K562 (cell line): ENCODE measurements around the gene DNMT3A.

Experiments used
- ADNP ChIP-seq: fragments of 200-800 bp; sonication (Bioruptor generic); IDR thresholded peaks from 2 replicates; pipeline ENCODE4 v1.6.1; 2016; ENCODE audit warnings: missing genetic modification characterization, missing compliant biosample characterization
- ARHGAP35 ChIP-seq: fragments of 450-650 bp; IDR thresholded peaks from 2 replicates; pipeline ENCODE4 v1.6.1; 2018; ENCODE audit not compliant: partially characterized antibody
- ATF1 ChIP-seq, 2 experiments: fragments of 450-650 bp in 1 of 2; IDR thresholded peaks; 2 replicates each; pipeline ENCODE4 v1.6.1; 2016; ENCODE audit warnings: missing compliant biosample characterization in 1 of 2, missing genetic modification characterization in 1 of 2
- CTCF ChIP-seq, 3 experiments: IDR thresholded peaks in 2 of 3; conservative IDR thresholded peaks in 1 of 3; 2 replicates each; pipeline ENCODE4 v1.5.1; 2011 to 2012; ENCODE audit warnings: low read length in 3 of 3, mild to moderate bottlenecking in 3 of 3, control low read depth in 2 of 3, improper control_type of control experiment in 1 of 3, inconsistent platforms in 1 of 3, low read depth in 1 of 3, mixed read lengths in 1 of 3, moderate library complexity in 1 of 3; ENCODE audit not compliant: insufficient read depth in 2 of 3
- DEAF1 ChIP-seq: fragments of 450-650 bp; formaldehyde crosslinking; IDR thresholded peaks from 2 replicates; pipeline ENCODE4 v1.4.0; 2020; ENCODE audit warnings: mild to moderate bottlenecking, moderate library complexity
- HOXB6 ChIP-seq: fragments of 250-450 bp; sonication (Bioruptor Pico); IDR thresholded peaks from 2 replicates; pipeline ENCODE4 v1.5.1; 2022; ENCODE audit warnings: mild to moderate bottlenecking, borderline replicate concordance
- NR3C1 ChIP-seq: sonication (generic); formaldehyde crosslinking; IDR thresholded peaks from 2 replicates; pipeline ENCODE4 v1.8.1; 2022; ENCODE audit warnings: missing genetic modification reagents
- POLR2A ChIP-seq: fragments of 450-650 bp; conservative IDR thresholded peaks from 2 replicates; pipeline ENCODE4 v1.6.1; 2016
- POLR2AphosphoS5 ChIP-seq: IDR thresholded peaks from 2 replicates; pipeline ENCODE4 v1.6.1; 2011; ENCODE audit warnings: mild to moderate bottlenecking, low read depth, low read length, moderate library complexity; ENCODE audit not compliant: control insufficient read depth, insufficient read depth
- SIN3A ChIP-seq, 2 experiments: fragments of 150-350 bp in 1 of 2; IDR thresholded peaks; 2 replicates each; pipeline ENCODE4 v1.6.1; 2011 to 2016; ENCODE audit warnings: borderline replicate concordance in 2 of 2, low read depth in 2 of 2, low read length in 2 of 2, mild to moderate bottlenecking in 2 of 2, moderate library complexity in 2 of 2; ENCODE audit not compliant: control insufficient read depth in 1 of 2
- YY1 ChIP-seq, 3 experiments: IDR thresholded peaks; 2 replicates each; pipeline ENCODE4 v1.6.1; 2011; ENCODE audit warnings: low read length in 2 of 3, mild to moderate bottlenecking in 2 of 3, moderate library complexity in 2 of 3, borderline replicate concordance in 1 of 3, control low read depth in 1 of 3, low read depth in 1 of 3; ENCODE audit not compliant: insufficient read depth in 3 of 3, insufficient replicate concordance in 2 of 3, control insufficient read depth in 1 of 3, insufficient read length in 1 of 3; ENCODE audit errors: extremely low read depth in 1 of 3
- ZNF354B ChIP-seq: fragments of 250-450 bp; sonication (Bioruptor Pico); IDR thresholded peaks from 2 replicates; pipeline ENCODE4 v1.4.0; 2020

DNA sequence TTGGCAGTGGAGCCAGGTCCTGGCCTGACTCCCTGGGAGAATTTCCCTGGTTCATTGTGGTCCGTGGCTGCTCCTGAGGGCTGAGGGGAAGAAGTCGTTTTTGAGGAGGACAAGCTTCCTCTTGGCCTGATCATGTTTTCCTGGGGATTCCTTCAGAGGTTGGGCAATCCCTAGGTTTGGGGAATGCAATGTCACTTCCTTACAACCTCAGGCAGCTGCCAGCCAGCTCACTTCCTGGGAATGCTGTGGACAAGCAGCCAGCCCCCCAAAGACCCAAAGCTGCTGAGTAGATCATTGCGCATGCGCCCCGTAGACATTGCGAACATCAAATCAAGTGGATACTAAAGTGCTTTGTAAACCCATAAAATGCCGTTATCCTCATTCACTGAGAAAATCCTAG, 7.7 kb upstream of the DNMT3A start:
- TF ChIP-seq POLR2AphosphoS5 = no peak
- no peak for TF ChIP-seq POLR2A
- no peak for TF ChIP-seq SIN3A (IDR thresholded peaks at IDR 0.05; ENCODE audit: borderline replicate concordance in 2 of 2, control insufficient read depth in 1 of 2, low read depth in 2 of 2, low read length in 2 of 2)
- TF ChIP-seq CTCF (IDR thresholded peaks at IDR 0.05 in 2 of 3, conservative IDR thresholded peaks at IDR 0.05 in 1 of 3; ENCODE audit: insufficient read depth in 2 of 3, low read depth in 1 of 3, low read length in 3 of 3) = no peak
- TF ChIP-seq DEAF1 (CRISPR knock-in tag) = no peak
- TF ChIP-seq ARHGAP35 = no peak
- TF ChIP-seq ZNF354B (CRISPR knock-in tag) = no peak
- TF ChIP-seq ADNP (tag) = no peak
- TF ChIP-seq ATF1 (CRISPR knock-in tag; IDR thresholded peaks at IDR 0.05) = no peak
- no peak for TF ChIP-seq ATF1 (tag; IDR thresholded peaks at IDR 0.05)
- no peak for TF ChIP-seq NR3C1
- no peak for TF ChIP-seq YY1 (IDR thresholded peaks at IDR 0.05; ENCODE audit: borderline replicate concordance in 1 of 3, control insufficient read depth in 1 of 3, extremely low read depth in 1 of 3, insufficient read depth in 3 of 3, insufficient read length in 1 of 3, insufficient replicate concordance in 2 of 3, low read depth in 1 of 3, low read length in 2 of 3)
- TF ChIP-seq HOXB6 (CRISPR knock-in tag) = no peak
